ENCODE results near the gene MYH11.
"Not testable (repeated sequence)": the region's sequence is repeated elsewhere in the genome, so short reads cannot be mapped to it uniquely, and the experiment has no call there.

Gene MYH11

DNA sequence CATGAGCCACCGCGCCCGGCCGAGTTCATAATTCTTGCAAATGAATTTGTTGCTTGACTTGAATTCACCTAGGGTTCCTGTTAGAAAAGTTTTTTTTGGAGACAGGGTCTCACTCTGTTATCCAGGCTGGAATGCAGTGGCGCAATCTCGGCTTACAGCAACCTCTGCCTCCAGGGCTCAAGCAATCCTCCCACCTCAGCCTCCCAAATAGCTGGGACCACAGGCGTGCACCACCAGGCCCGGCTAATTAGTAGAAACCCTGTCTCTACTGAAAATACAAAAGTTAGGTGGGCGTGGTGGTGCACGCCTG is 99.8 kb downstream of the MYH11 start:
- DNase-seq: no peak

DNA sequence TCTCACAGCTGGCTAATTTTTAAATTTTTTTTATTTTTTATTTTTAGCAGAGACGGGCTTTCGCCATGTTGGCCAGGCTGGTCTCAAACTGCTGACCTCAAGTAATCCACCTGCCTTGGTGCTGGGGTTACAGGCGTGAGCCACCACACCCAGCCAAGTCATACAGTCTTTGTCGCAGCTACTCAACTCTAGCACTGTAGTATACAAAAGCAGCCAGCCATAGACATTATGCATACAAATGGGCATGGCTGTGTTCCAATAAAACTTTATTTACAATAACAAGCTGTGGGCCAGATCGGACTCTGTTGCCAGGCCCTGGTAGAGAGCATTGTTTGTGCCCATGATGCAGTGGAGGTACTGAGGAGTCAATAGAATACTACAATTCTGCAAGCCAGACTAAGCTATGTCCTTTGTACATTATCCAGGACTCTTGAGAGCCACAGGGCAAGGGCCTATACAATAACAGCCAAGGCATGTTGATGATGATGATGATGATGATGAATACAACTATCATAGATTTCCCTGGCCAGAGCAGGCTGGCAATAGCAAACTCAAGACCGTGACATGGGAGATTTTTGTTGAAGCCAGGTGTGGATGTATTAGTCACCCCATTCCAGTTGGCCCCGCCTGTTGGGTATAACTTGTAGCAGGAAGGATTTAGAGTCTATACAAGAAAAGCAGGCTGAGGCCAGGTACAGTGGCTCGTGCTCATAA is 101.8 kb downstream of the MYH11 start:
- no peak for DNase-seq

DNA sequence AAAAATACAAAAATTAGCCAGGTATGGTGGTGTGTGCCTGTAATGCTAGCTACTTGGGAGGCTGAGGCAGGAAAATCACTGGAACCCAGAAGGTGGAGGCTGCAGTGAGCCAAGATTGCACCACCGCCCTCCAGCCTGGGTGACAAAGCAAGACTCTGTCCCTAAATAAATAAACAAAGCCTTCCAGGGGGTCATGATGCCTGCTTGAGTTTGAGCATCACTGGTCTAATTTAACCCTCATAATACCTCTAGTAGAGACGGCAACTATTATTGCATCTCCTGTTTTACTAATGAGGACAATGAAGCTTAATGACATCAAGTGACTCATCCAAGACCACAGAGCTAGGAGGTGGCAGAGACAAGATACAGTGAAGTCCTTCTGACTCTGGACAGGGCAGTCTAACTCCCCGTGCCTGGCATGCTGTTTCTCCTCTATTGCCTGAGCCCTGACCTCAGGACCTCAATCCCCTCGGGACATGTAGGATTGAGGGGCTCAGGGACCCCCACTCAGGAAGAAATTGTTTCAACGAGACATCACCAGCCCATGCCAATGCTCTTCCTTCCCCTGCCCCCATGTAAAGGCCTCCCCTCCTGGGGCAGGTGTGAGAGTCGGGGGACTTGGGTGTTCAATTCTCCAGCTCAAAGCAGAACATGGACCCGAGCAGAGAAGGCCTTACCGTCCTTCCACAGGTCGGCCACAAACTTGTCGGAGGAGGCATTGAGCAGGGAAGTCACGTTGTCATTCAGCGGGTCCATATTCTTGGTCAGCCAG is 103.9 kb downstream of the MYH11 start:
- DNase-seq: no peak

DNA sequence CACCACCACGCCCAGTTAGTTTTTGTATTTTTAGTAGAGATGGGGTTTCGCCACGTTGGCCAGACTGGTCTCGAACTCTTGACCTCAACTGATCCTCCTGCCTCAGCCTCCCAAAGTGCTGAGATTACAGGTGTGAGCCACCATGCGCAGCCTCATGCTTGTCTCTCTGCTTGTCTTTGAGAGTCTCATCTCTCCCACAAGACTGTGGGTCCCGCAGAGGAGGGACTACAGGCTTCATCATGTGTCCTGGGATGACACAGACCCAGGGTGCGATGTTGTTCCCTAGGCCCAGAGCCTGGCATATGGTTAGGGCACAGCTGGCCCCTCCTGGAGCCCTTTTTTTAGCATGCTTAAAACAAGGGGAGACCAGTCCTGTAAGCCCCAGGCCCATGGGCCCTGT is 104.9 kb downstream of the MYH11 start:
- DNase-seq: no peak

DNA sequence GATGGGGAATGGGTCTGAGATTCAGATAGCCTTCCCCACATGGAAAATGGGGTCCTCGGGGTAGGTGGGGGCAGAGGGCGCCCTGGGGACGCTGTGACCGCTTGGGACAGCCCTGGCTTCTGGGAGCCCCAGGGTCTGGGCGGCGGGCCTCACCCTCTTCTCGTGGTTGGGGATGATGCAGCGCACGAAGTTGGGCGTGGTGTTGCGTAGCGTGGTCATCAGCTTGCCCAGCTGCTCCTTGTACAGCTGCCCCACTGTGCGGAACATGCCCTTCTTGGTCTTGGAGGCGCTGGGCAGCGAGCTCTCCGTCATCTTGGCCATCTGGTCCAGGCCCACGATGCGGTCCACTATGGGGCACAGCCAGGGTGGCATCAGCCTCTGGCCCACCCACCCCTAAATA is 106.8 kb downstream of the MYH11 start:
- no peak for DNase-seq

DNA sequence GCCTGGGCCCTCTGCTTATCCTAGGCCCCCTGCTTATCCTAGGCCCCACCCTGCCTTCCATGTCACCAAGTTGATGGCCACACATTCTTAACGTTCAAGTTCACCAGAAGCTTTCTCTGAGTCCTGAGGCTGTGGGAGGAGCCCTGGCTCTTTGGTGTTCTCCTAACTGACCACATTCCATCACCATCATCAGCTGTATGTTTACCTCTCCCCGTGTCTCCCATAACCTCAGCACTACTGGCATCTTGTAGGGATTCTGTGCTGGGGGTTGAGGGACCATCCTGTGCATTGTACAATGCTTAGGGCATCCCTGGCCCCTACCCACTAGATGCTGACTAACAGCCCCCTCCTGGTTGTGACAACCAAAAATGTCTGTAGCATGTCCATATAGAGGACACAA is 107.5 kb downstream of the MYH11 start:
- DNase-seq: no peak

DNA sequence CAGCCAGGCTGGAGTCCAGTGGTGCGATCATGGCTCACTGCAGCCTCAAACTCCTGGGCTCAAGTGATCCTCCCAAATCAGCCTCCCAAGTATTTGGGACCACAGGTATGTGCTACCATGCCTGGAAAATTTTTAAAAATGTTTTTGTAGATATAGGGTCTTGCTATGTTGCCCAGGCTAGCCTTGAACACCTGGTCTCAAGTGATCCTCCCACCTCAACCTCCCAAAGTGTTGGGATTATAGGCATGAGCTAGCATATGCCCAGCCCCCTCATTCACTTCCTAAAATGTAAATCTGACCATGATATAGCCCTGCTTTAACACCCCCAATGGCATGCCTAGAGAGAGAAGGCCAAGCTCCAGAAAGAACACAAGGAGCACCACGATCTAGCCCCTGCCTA is 108.2 kb downstream of the MYH11 start:
- no peak for DNase-seq

DNA sequence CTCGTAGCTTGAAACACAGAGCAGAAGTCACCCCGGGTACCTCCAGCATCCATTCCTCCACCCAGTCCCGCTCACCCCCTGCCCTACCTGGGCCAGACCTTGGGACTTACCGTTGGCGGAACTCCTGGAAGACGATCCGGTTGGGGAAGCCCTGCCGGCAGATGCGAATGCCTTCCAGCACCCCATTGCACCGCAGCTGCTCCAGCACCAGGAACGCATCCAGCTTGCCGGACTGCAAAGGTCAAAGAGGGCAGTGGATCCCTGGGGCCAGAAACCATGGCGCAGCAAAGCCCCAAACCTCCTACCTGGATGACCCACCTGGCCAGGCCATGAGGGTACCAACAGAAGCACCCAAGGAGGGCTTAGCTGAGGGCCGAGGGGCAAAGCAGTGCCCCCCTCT is 108.9 kb downstream of the MYH11 start:
- no peak for DNase-seq

DNA sequence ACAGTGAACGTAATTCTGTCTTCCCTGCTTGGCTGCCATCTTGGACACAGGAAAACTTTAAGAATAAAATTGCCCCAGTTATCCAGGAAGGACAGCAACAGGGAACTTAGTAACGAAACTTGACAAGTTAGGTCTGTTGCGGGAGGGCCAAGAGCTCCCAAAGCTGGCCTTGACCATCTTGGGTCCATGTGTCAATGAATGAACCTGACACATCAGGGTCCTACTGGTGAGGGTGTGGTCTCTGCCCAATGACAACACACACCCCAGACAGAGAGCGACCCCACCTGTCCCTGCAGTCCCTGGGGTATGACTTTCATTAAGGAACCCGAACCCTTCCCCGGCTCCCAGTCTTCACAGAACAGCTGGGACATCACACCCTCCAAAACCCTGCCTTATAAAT is 110.5 kb downstream of the MYH11 start:
- DNase-seq: no peak

DNA sequence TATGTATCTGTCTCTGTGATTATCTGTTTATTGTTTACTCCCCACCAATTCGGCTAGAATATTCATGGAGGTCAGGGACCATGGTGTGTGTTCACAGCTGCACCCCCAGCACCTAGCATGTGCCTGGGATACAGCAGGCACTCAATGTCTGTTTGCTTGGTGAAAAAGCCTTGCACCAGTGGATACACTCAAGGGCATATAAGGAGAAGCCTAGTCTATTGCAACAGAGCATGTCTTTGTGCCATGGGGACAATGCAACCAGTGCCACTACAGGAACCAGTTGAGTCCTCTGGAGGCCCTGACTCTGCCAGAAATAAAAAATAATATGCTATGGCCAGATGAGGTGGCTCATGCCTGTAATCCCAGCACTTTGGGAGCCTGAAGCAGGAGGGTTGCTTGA is 113.2 kb downstream of the MYH11 start:
- DNase-seq: no peak

DNA sequence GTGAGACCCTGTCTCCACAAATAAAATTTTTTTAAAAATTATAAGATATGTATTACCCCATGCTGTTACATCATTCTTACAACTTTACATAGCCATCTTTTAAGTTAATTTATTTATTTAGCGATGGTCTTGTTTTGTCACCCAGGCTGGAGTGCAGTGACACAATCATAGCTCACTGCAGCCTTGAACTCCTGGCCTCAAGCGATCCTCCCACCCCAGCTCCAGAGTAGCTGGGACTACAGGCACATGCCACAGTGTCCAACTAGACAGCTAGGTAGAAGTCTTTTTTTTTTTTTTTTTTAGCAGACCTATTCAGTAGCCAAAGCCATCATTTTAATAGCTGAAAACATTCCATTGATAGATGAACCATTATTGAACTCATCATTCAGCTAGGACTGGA is 114.1 kb downstream of the MYH11 start:
- DNase-seq: no peak

DNA sequence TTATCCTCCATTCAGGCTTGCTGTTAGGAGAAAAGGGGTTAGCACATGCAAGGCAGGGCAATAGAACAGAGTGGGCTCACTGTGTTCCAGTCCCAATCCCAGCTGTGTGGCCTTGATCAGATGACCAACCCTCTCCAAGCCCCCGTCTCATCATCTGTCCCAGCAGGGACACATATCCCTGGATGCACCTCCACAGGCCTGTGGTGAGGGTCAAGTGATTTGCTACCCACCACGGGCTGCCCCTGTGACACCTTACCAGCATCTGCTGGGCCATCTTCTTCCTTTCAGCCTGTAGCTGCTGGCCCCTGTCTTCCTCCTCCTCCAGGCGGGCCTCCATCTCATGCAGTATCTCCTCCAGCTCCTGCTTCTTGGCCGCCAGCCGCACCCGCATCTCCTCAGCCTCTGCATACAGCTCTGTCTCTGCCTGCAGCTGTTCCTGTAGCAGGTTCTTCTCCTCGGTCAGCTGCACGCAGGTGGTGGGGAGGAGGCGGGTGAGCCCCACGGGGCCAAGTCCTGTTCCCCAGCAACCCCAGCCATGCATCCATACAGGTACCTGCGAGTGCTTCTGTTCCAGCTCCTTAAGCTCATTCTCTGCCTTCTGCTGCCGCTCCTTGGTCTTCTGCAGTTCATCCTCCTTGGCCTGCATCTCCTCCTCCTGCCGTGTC is 115.5 kb downstream of the MYH11 start:
- no peak for DNase-seq

DNA sequence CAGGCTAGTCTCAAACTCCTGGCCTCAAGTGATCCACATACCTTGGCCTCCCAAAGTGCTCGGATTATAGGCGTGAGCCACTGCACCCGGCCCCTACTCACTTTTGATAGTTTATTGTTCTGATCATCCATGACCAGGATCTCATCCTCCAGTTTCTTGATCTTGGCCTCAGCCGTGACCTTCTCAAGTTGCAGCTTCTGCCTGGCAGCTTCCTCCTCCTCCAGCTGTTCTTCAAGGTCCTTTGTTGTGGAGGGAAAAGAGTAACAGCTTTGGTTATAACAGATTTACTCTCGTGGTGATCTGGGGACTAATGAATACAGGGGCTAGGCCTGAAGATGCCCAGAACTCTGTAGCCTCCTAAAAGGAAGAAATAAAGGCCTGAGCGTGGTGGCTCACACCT is 116.9 kb downstream of the MYH11 start:
- DNase-seq: no peak

DNA sequence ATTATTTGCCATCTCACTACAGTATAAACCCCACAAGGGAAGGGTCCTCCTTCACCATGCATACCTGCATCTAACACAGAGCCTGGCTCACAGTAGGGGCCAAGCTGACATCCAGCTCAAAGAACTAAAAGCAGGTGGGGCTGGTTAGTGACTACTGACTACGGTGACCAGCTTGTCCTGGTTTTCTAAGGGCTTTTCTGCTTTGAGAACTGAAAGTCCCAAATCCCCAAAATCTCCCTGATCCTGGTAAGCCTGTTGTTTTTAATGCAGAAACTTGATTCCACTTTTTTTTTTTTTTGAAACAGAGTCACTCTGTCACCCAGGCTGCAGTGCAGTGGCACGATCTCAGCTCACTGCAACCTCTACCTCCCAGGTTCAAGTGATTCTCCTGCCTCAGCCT is 117.4 kb downstream of the MYH11 start:
- DNase-seq: no peak

DNA sequence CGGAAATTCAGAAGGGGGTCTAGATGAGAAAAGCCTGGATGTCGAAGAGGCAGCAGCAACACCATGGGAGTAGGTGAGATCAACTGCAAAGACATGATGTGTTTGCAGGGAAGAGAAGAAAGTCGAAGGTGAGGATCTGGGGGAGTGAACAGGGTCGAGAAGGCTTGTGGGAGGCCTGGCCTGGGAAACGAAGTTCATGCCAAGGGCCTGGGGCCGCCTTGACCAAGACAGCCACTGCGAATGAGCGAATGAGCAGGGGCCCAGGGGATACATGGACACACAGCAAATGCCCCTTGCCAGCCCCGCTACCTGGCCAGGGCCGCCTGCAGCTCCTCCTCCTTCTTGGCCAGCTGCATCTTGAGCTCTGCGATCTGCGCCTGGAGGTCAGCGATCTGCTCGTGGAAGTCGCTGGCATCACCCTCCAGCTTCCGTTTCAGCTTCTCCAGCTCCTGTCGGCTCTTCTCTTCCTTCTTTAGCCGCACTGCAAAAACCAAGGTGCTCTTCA is 119.6 kb downstream of the MYH11 start:
- no peak for DNase-seq

DNA sequence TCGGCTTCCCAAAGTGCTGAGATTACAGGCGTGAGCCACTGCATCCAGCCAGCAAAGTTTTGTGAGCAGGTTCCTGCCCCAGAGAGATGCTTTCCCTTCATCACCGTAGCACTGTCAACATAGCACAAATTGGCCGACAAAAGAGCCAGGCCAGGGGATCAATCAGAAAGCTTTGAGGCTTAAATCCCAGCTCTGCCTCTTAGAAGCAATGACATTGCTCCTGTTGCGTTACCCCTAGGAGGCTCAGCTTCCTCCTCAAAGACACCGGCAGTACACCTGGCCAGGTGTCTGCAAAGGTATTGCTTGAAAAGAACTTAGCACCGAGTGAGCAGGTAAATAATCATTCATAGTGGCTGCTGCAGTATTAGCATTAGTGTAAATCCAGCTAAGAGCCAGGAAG is 120.3 kb downstream of the MYH11 start:
- no peak for DNase-seq

DNA sequence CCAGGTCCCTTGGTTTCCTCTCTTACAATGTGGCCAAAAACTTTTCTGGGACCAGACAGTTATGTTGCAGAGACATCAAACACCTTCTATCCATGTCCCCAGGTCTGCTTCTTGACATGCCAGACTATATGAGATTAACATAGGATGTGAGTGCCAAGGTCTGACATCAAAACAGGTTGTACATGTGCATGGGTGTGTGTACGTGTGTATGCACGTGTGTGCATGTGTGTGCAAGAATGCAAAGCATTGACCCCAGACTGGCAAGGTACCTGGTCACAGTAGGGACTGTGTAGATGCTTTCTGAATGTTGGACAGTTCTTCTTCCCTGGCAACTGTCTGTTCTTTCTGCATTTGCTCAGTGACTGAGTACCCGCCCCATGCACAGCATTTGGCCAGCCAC is 121.2 kb downstream of the MYH11 start:
- DNase-seq: no peak

DNA sequence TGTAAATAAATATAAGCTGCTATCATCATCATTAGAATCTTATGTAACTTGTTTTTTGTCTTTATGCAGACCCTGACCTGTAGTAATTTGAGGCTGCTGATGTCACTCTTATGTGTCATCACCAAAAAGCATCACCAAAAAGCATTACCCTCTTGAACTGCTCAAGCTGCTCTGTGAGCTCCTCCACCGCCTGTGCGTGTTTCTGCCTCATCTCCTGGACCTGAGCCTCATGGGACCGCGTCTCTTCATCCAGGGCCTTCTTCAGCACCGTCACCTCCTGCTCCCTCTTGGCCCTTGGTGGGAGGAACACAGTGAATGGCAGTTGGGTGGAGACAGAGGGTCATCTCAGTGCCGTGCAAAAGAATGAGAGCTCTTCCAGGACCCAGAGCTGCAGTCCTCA is 124.4 kb downstream of the MYH11 start:
- DNase-seq: no peak

DNA sequence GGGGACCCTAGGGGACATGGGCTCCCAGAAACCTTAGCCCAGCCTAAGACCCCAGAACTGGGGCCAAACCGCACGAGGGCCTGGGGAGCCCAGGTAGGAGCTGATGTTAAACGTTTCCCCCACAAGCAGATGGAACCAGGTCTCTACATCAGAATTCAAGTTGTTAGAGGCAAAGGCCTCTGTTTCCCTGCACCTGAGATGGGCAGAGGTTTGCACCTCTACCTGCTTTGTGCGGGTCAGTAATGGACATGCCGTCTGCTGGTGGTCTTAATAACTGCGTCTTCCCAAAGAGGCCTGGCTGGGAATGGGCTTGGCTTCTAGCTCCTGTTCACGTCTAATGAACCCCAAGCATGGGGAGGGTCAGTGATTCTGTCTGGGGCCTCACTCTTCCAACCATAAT is 127.7 kb downstream of the MYH11 start:
- DNase-seq: no peak

DNA sequence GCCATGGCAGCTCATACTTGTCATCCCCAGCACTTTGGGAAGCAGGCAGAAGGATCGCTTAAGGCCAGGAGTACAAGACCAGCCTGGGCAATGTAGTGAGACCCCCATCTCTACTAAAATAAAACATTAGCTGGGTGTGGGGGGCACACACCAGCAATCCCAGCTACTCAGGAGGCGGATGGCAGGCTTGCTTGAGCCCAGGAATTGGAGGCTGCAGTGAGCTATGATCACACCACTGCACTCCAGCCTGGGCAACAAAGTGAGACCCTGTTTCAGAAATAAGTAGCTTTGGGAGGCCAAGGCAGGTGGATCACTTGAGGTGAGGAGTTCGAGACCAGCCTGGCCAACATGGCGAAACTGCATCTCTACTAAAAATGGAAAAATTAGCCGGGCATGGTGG is 129.1 kb downstream of the MYH11 start:
- not testable (repeated sequence) for DNase-seq

DNA sequence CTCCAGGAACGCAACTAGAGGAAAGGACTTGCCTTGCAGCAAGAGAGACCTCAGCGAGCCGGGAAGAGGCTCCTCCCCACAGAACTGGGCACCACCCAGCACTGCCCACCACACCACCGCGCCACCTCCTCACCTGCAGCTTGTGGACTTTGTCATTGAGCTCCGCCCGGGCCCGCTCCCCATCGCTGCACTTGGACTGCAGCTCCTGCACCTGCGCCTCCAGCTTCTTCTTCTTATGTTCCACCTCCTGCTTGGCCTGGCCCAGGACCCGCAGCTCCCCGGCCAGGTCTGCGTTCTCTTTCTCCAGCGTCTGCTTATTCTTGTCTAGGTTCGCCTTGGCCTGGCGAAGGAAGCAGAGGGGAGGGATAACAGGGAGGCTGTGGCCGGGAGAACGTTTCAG is 130.1 kb downstream of the MYH11 start:
- no peak for DNase-seq

DNA sequence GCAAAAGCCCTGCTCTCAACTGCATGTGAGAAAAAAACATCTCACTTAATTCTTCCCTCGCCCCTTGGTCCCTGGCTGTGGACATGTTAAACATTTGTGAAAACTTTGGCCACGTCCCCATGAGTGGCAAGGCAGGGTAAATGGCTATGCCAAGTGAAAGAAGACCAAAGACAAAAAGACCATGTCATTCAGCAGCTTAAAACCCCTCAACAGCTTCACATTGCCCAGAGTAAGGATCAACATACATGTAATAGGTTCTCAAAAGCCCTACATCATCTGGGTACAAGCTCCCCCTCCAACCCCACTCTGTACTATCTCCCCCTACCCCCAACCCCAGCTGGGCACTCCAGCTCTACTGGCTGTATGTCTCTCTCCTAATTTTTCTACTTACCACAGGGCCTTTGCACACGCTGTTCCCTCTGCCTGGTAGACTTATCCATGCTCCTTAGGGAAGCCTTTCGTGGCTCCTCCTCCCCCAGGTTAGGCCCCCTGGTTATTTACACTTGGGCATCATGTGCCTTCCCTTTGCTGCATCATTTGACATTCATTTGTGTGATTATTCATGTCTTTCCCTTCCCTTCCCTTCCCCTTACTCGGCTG is 131.1 kb downstream of the MYH11 start:
- DNase-seq: no peak

DNA sequence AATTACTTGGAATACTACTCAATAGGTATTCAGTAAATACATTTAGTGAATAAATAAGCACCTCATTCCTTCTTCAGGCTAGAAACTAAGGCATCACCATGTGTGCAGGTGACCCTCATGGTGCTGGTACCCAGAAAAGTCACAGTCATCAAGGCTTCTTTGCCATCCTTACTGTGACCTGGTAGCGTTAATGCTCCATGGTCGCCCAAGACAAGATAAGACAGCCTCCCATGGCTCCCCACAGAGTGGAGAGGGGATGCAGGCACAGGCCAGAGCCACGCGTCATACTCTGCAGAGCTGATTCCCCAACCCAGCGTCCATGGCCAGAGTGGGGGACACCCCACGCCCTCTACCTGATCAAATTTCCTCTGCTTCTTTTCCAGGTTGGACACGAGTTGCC is 133.0 kb downstream of the MYH11 start:
- no peak for DNase-seq
